NCI-H1930 (cell line): ENCODE results near the gene AOPEP.

ENCODE experiments used
- DNase-seq, 2 experiments: peaks; one replicate each; lab custom pipeline; 2025; lab: John Stamatoyannopoulos, UW

Gene AOPEP

GRCh38 chr9:94899464-94900221 is 173.1 kb downstream of the AOPEP start:
- DNase-seq = no peak

- DNase-seq = no peak
Measured at GRCh38 chr9:94900222-94901018, 173.9 kb downstream of the AOPEP start.

DNA sequence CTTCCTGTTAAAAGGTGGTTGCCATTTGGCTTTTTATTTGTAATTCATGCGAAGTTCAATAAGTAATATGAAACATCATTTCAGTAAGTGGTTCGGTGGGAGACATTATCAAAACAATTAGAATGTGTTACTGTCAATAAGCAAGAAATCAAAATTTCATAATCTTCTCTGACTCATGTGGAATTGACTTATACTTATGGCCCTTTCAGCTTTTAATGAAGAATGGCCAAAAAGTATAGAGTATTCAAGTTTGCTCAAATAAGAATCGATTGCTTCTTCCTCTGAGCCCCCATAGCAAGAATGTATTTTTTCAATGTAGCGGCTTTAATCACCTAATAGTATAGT is 174.5 kb downstream of the AOPEP start:
- no peak for DNase-seq

- DNase-seq = no peak
Measured at GRCh38 chr9:94903961-94904421, 177.5 kb downstream of the AOPEP start.

DNA sequence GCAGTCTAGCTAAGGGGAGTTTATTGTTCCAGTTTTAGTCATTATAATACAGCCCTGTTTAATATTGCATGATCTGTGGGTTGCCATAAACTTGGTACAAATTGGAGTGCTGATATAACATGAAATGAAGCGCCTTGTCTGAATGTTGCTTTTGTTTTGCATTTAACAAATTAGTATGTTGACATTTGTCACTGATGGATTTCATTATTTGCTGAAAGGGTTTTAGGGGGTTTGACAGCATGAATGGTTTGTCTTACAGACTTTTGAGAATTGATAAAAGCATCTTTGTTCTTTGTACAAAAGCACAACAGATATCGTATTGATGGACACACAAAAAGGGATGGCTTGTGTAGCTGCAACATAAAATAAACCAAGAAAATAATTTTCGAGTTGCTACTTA is 178.3 kb downstream of the AOPEP start:
- no peak for DNase-seq

DNA sequence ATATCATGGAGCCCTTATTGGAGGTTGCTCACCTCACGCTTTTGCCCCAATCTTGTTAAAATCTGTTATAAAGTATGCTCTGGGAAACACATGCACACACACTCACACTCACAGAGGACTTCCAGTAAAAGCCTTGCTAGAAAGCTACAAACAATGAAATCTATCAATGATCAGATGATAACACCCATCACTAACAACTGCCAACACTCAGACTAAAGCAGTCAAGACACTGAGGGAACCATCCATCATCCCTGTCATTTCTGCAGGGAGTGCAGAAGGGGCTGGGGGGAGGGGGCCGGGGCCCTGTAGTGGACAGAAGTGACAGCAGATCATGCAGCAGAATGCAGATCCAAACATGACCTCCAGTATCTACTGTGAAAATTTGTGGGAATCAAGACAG is 179.1 kb downstream of the AOPEP start:
- DNase-seq = no peak

DNA sequence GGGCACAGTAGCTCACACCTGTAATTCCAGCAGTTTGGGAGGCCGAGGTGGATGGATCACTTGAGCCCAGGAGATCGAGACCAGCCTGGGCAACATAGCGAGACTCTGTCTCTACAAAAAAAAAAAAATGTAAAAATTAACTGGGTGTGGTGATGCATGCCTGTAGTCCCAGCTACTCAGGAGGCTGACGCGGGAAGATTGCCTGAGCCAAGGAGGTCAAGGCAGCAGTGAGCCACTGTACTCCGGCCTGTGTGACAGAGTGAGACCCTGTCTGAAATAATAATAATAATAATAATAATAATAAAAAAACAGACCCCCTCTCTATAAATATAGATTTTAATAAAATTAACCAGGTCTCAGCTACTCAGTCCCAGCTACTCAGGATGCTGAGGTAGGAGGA is 179.7 kb downstream of the AOPEP start:
- no peak for DNase-seq

DNA sequence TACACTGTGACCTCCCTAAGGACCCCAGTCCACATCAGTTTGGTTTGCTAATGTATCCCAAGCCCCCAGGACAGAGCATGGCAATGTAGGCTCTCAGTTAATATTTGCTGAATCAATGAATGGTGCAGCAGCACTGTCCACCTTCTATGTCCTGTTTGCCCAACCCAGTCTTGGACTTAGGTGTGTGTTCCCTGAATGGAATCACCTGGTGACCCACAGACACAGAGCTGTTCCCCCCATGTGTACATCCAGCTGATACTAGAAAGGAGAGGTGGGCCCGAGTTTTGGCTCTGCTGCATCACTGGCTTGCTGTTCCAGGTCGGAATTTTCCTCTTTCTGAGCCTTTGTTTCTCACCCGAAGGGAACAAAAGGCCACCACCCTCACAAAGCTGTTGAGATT is 180.2 kb downstream of the AOPEP start:
- DNase-seq = no peak

GRCh38 chr9:94907264-94907936 is 180.9 kb downstream of the AOPEP start:
- no peak for DNase-seq

- no peak for DNase-seq
Measured at GRCh38 chr9:94908011-94908563, 181.6 kb downstream of the AOPEP start.

- DNase-seq = no peak
Measured at GRCh38 chr9:94908583-94909249, 182.2 kb downstream of the AOPEP start.

DNA sequence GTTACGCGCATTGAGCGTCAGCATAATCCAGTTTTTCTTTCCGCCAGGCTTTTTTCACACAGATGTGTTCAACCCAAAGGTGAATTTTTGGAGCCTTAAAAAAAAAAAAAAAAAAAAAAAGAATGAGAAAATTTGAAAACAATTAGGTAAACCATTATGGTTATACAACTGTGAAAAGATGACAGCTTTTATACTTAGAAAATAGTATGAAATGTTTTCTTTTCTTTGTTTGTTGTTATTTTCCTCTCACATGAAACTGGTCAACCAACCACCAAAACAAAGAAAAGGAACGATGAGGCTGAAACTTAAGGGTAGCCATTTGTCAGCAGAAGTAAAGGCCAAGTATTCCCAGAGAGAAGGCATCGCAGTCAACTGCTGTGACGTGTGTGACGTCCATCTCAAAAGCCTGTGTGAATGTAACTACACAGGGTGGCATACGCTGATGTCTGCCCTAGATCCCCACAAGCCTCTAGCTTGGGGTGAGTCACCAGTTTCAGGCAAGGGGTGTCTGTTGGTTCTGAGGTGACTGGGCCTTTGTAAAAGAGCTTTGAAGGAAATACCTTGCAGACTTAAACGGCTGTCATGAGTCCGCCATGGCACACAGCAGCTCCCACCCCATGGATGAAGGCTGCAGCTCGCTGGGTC is 182.9 kb downstream of the AOPEP start:
- DNase-seq = no peak

GRCh38 chr9:94909965-94910730 is 183.6 kb downstream of the AOPEP start:
- no peak for DNase-seq

DNA sequence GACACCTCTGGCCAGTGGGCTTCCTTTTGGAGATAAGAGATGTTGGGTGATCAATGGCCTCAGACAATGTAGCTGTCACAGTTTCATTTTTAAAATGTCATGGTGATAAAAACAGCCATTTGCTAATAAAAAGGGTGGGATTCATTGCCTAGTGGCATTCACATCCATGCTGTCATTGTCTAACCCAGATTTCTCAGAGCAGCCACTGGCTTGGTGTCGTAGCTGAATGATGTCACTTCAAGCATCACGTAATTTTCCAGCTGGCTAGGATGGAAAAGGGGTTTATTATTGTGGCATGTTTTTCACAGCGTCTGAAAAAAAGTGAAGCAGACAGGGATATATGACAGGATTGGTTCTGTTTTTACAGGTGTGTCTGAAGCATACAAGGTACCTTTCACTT is 184.7 kb downstream of the AOPEP start:
- no peak for DNase-seq

GRCh38 chr9:94911986-94912635 is 185.6 kb downstream of the AOPEP start:
- DNase-seq = no peak

- no peak for DNase-seq
Measured at GRCh38 chr9:94912700-94913249, 186.3 kb downstream of the AOPEP start.

DNA sequence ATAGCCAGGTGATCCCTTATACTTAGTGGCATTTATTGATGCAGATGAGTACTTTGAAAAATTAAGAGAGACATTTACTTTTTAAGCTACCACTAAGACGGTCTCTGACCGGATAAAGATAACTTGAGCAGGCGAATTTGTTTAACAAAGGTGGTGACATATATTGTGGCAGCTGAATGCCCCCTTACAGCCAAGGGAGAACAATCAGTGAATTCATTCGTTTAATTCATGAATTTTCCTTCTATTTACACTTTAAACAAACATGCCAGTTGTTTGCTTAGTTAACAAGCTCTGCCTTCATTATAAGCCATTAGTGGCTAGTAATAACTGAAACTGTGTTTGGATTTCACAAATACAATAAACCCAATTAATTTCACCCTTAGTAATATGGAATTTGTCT is 187.1 kb downstream of the AOPEP start:
- DNase-seq = peak; percentile 68 to 74

DNA sequence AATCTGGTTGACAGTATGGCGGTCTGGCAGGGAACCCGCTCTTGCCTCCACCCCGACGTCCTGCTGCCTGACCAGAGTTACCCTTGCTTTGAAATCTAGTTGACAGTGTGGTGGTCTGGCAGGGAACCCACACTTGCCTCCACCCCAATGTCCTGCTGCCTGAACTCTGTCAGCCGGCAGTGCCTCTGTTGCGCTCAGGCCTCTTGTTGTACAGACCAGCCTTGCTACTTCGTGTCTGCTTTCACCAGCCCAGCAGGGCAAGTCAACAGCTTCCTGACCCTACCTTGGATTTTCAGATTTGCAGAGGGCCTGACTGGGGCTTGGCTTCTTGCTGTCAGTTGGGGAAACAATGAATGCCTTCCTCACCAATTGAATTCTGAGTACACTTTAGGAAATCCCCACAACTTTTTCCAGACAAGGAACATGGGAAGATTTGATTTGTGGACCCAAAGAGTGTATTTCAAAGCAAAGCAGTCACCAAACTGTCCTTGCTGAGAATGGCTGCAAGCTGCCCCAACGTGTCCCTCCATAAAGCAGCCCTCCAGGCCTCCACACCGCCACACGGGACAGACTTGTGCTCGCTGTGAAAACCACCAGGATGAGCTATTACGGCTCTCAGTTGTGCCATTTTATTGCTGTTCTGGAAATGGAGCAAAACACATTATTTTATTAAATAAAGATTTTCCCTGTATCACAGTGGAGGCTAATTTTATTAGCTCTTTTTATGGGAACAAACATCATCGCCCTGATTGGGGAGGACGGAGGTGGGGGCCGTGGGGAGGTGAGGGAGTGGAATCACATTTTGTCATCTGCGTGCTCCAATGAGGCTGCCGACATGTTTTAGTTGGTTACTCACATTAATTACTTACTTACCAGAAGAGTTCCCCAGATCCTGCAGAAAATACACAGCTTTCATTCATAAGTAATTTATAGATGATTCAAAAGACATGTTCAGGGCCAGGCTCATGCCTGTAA is 189.3 kb downstream of the AOPEP start:
- DNase-seq = no peak

GRCh38 chr9:94916956-94917355 is 190.5 kb downstream of the AOPEP start:
- DNase-seq = no peak
